H1 (cell line): ENCODE measurements around the gene CYP2E1. TPM values are rescaled to one million over a fixed set of nuclear protein-coding genes. Genes with fewer than 3 reads are reported as not detected.

Experiments
- CTCF ChIA-PET: fragments of 300-600 bp; sonication (Branson Sonifier 250); formaldehyde crosslinking; loops from one replicate; lab custom pipeline; 2021; ENCODE audit not compliant: partially characterized antibody; lab: Charles Lee
- POLR2A ChIA-PET: fragments of 300-600 bp; sonication (Branson Sonifier 250); formaldehyde crosslinking; loops from one replicate; lab custom pipeline; 2021; ENCODE audit warnings: inconsistent platforms; ENCODE audit not compliant: partially characterized antibody; lab: Charles Lee
- DNase-seq, 2 experiments: peaks; one replicate each; pipeline versions ENCODE4 v3.0.0 to v3.0.0-alpha.2; 2010 to 2022; ENCODE audit warnings: low spot score in 2 of 2, low read depth in 1 of 2, mixed read lengths in 1 of 2
- FAIRE-seq: peaks from 2 replicates; lab custom pipeline; 2011; peaks lifted over from hg19 to GRCh38; lab: Jason Lieb, UNC
- H2AFZ ChIP-seq: 2 replicates; pipeline ENCODE4 v1.8.1; 2012; ENCODE audit warnings: low read length, inconsistent platforms
- H2AK5ac ChIP-seq: 2 replicates; pipeline ENCODE4 v1.6.1; 2013; ENCODE audit warnings: low read depth, low read length
- H2BK120ac ChIP-seq: replicated peaks from 2 replicates; pipeline ENCODE3; 2013; ENCODE audit warnings: low read depth, low read length, inconsistent platforms
- H2BK12ac ChIP-seq: 2 replicates; pipeline ENCODE4 v1.6.1; 2013; ENCODE audit warnings: low read depth, low read length
- H2BK15ac ChIP-seq: 2 replicates; pipeline ENCODE4 v1.6.1; 2013; ENCODE audit warnings: low read length
- H2BK20ac ChIP-seq: 2 replicates; pipeline ENCODE4 v1.6.1; 2013; ENCODE audit warnings: low read length
- H2BK5ac ChIP-seq: 2 replicates; pipeline ENCODE4 v1.6.1; 2013; ENCODE audit warnings: low read depth, low read length
- H3K14ac ChIP-seq: 2 replicates; pipeline ENCODE4 v1.6.1; 2013; ENCODE audit warnings: inconsistent platforms; ENCODE audit not compliant: insufficient read length
- H3K18ac ChIP-seq: 2 replicates; pipeline ENCODE4 v1.6.1; 2013; ENCODE audit warnings: low read length; ENCODE audit errors: extremely low read depth
- H3K23ac ChIP-seq: 2 replicates; pipeline ENCODE4 v1.6.1; 2013; ENCODE audit warnings: inconsistent platforms; ENCODE audit not compliant: insufficient read length
- H3K23me2 ChIP-seq: 2 replicates; pipeline ENCODE4 v1.6.1; 2013; ENCODE audit warnings: low read depth, low read length
- H3K27ac ChIP-seq: 2 replicates; pipeline ENCODE4 v1.6.1; 2011; ENCODE audit warnings: low read depth, low read length, inconsistent platforms
- H3K27me3 ChIP-seq, 4 experiments: replicated peaks in 1 of 4; 1 replicate in 1 of 4; 2 replicates in 3 of 4; pipeline versions ENCODE4 v1.6.1 to v1.8.1; 2011 to 2013; ENCODE audit warnings: low read length in 3 of 4, mild to moderate bottlenecking in 3 of 4, inconsistent platforms in 2 of 4, mixed read lengths in 2 of 4, moderate library complexity in 1 of 4; ENCODE audit not compliant: control insufficient read depth in 3 of 4, insufficient read depth in 3 of 4; ENCODE audit errors: extremely low read depth in 1 of 4
- H3K36me3 ChIP-seq, 4 experiments: 2 replicates each; pipeline versions ENCODE4 v1.6.1 to v1.8.1; 2011 to 2013; ENCODE audit warnings: mild to moderate bottlenecking in 4 of 4, low read length in 3 of 4, moderate library complexity in 2 of 4, control low read depth in 1 of 4, inconsistent platforms in 1 of 4; ENCODE audit not compliant: insufficient read depth in 4 of 4, control insufficient read depth in 2 of 4
- H3K4ac ChIP-seq: replicated peaks from 2 replicates; pipeline ENCODE3; 2013; ENCODE audit warnings: low read length, low read depth, mixed read lengths, inconsistent platforms; ENCODE audit not compliant: insufficient read length
- H3K4me1 ChIP-seq, 4 experiments: replicated peaks in 1 of 4; 1 replicate in 1 of 4; 2 replicates in 3 of 4; pipeline versions ENCODE4 v1.6.1 to v1.8.1; 2011 to 2013; ENCODE audit warnings: low read length in 3 of 4, inconsistent platforms in 2 of 4, mixed read lengths in 1 of 4; ENCODE audit not compliant: insufficient read depth in 4 of 4, control insufficient read depth in 3 of 4
- H3K4me2 ChIP-seq, 2 experiments: 2 replicates each; pipeline versions ENCODE4 v1.6.1 to v1.8.1; 2011 to 2013; ENCODE audit warnings: low read depth in 2 of 2, low read length in 2 of 2, control low read depth in 1 of 2, inconsistent platforms in 1 of 2, mild to moderate bottlenecking in 1 of 2; ENCODE audit not compliant: insufficient read depth in 1 of 2
- H3K4me3 ChIP-seq, 4 experiments: fragments of 200-600, 300-600 bp in 1 of 4; sonication (generic), shearing (Covaris generic), sonication (Bioruptor Twin) in 1 of 4; 2 replicates each; pipeline versions ENCODE4 v1.5.1 to v1.8.1; 2011 to 2016; ENCODE audit warnings: low read length in 4 of 4, low read depth in 3 of 4, control low read depth in 2 of 4, inconsistent platforms in 2 of 4, mild to moderate bottlenecking in 2 of 4, mixed read lengths in 1 of 4, moderate library complexity in 1 of 4; ENCODE audit not compliant: insufficient read depth in 2 of 4; ENCODE audit errors: extremely low read depth in 1 of 4
- H3K56ac ChIP-seq: replicated peaks from 2 replicates; pipeline ENCODE3; 2013; ENCODE audit warnings: low read depth, mild to moderate bottlenecking, mixed read lengths, low read length, inconsistent platforms; ENCODE audit not compliant: insufficient read length
- H3K79me1 ChIP-seq: 2 replicates; pipeline ENCODE4 v1.6.1; 2013; ENCODE audit warnings: low read depth, low read length, control low read depth
- H3K79me2 ChIP-seq, 2 experiments: 2 replicates each; pipeline versions ENCODE4 v1.6.1 to v1.8.1; 2012 to 2013; ENCODE audit warnings: low read length in 2 of 2, mild to moderate bottlenecking in 2 of 2, inconsistent platforms in 1 of 2; ENCODE audit not compliant: insufficient read depth in 2 of 2, control insufficient read depth in 1 of 2
- H3K9ac ChIP-seq, 4 experiments: replicated peaks in 1 of 4; 1 replicate in 1 of 4; 2 replicates in 3 of 4; pipeline versions ENCODE4 v1.6.1 to v1.8.1; 2011 to 2013; ENCODE audit warnings: low read depth in 3 of 4, low read length in 3 of 4, control low read depth in 2 of 4, mild to moderate bottlenecking in 2 of 4, moderate library complexity in 2 of 4, inconsistent platforms in 1 of 4; ENCODE audit errors: extremely low read depth in 1 of 4
- H3K9me3 ChIP-seq, 2 experiments: 2 replicates each; pipeline versions ENCODE4 v1.6.1 to v1.8.1; 2012 to 2013; ENCODE audit warnings: mild to moderate bottlenecking in 2 of 2, moderate library complexity in 2 of 2, control low read depth in 1 of 2, inconsistent platforms in 1 of 2, low read depth in 1 of 2, low read length in 1 of 2, mixed read lengths in 1 of 2; ENCODE audit not compliant: insufficient read depth in 2 of 2
- H4K20me1 ChIP-seq, 2 experiments: replicated peaks in 1 of 2; 2 replicates each; pipeline versions ENCODE3 to v1.8.1; 2011 to 2013; ENCODE audit warnings: inconsistent platforms in 2 of 2, low read length in 2 of 2, mild to moderate bottlenecking in 1 of 2; ENCODE audit not compliant: insufficient read depth in 2 of 2, control insufficient read depth in 1 of 2
- H4K5ac ChIP-seq: 2 replicates; pipeline ENCODE4 v1.6.1; 2013; ENCODE audit warnings: low read length, low read depth, mixed read lengths, inconsistent platforms; ENCODE audit not compliant: insufficient read length
- H4K8ac ChIP-seq: 2 replicates; pipeline ENCODE4 v1.8.0; 2013; ENCODE audit warnings: mild to moderate bottlenecking, moderate library complexity, low read length, inconsistent platforms; ENCODE audit not compliant: insufficient read depth; ENCODE audit errors: extremely low read depth
- H4K91ac ChIP-seq: replicated peaks from 2 replicates; pipeline ENCODE3; 2013; ENCODE audit warnings: low read length, mixed read lengths, inconsistent platforms; ENCODE audit not compliant: insufficient read length
- CREB1 ChIP-seq: IDR thresholded peaks from 2 replicates; pipeline ENCODE4 v1.6.1; 2012; ENCODE audit warnings: inconsistent platforms
- HDAC6 ChIP-seq: IDR thresholded peaks from one replicate; pipeline ENCODE4 v1.7.1; 2012; ENCODE audit warnings: low read depth, mild to moderate bottlenecking, inconsistent platforms, low read length, moderate library complexity
- RFX5 ChIP-seq: IDR thresholded peaks from 2 replicates; pipeline ENCODE4 v1.6.1; 2011; ENCODE audit warnings: low read depth, low read length, improper control_type of control experiment, borderline replicate concordance
- TEAD4 ChIP-seq: IDR thresholded peaks from 2 replicates; pipeline ENCODE4 v1.6.1; 2012; ENCODE audit warnings: low read depth, low read length, inconsistent platforms, mixed read lengths
- WGBS, 2 experiments: shearing (Covaris generic) in 1 of 2; methylation state at CpG; one replicate each; pipeline versions ENCODE4 v1.1.6 to v1.1.7; 2013 to 2015; ENCODE audit warnings: low lambda C conversion rate in 2 of 2, mixed read lengths in 2 of 2, inconsistent platforms in 1 of 2, low coverage in 1 of 2, missing lambda C conversion rate in 1 of 2; ENCODE audit not compliant: insufficient replicate concordance in 2 of 2, insufficient coverage in 1 of 2, insufficient read length in 1 of 2; ENCODE audit errors: extremely low coverage in 1 of 2, missing lambda C conversion rate in 1 of 2; 5-methylcytosine and 5-hydroxymethylcytosine counted together
- polyA plus RNA-seq, 7 experiments: library from polyadenylated mRNA; depleted of rRNA in 3 of 7; stranded (reverse) in 5 of 7; unstranded in 2 of 7; fragments of >200 nt in 5 of 7; fragments of 200-250 nt in 2 of 7; gene quantifications; 1 replicate in 5 of 7; 2 replicates in 1 of 7; 4 replicates in 1 of 7; pipeline versions ENCODE4 v1.2.1 to v1.2.3, GENCODE V29; 2011 to 2013; ENCODE audit warnings: missing spikeins in 2 of 7, mixed read lengths in 2 of 7
- total RNA-seq: library from RNA; stranded (reverse); fragmentation: NEBNext Ultra II Directional; extraction: Animal tissue kit (Norgen Biotek cat#: 25700); gene quantifications from 2 replicates; pipeline ENCODE4 v1.2.1, GENCODE V29; 2021
- TF ChIP-seq, protein P1 (sequence below), 3 experiments: IDR thresholded peaks; 1 replicate in 2 of 3; 2 replicates in 1 of 3; pipeline versions ENCODE4 v1.5.1 to v1.6.1; 2011; ENCODE audit warnings: low read length in 3 of 3, mild to moderate bottlenecking in 3 of 3, inconsistent platforms in 2 of 3, low read depth in 1 of 3, moderate library complexity in 1 of 3; ENCODE audit not compliant: insufficient read depth in 1 of 3; ENCODE audit errors: control extremely low read depth in 1 of 3

The CYP2E1 gene
- total and polyA plus RNA-seq, 2 of the 8 experiments (the other 6 are each of a cell fraction or from before 2014, with no cell fraction given) = 0.11 TPM; not detected in 1

DNA sequence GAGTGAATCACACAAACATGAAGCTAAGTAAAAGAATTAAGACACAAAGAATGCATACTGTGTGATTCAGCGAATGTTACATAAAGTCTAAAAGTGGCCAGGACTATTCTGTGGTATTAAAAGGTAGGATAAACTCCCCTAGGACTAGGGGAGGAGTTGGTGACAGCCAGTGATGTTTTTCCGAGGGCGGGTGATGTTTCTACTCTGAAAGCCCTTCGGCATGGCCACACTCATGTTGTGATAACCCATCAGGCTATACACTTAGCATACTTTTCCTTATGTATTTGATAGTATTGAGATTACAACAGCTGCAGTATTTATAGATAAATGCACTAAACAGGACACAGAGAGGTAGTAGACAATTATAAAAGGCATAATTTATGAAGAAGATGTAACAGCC is 15.8 kb upstream of the CYP2E1 start:
- no peak overlapping the region for H3K14ac ChIP-seq
- 75% methylated on average over 4 of the region's 4 CpGs; no CpG with 5 or more reads in 1 of the 2 experiments for WGBS, 2 experiments
- FAIRE-seq = no peak

More for the DNA sequence above, 15.8 kb upstream of the CYP2E1 start:
- Histone ChIP-seq H4K8ac (no peak overlapping the region), H2AK5ac (no peak overlapping the region), H3K4me1 (no peaks in the 10 kb centered on the region), H2BK5ac (no peak overlapping the region), H2BK15ac (no peak overlapping the region), H3K4ac (no peak overlapping the region), H3K9me3 (peaks cover 48 to 64% of the 10 kb centered on the region in 2 experiments), H2BK20ac (no peak overlapping the region), H3K27ac (no peak overlapping the region), H2BK12ac (no peak overlapping the region), H2AFZ (no peak overlapping the region), H3K56ac (no peak overlapping the region), H3K36me3 (no peaks in the 10 kb centered on the region; a peak in 1 of 8 replicates), H3K18ac (no peak overlapping the region), H3K23me2 (no peaks in the 10 kb centered on the region), H3K79me1 (no peaks in the 10 kb centered on the region), H2BK120ac (no peak overlapping the region), H4K91ac (no peak overlapping the region), H3K4me2 (no peak overlapping the region), H3K23ac (no peak overlapping the region), H3K9ac (no peak overlapping the region), H4K5ac (no peak overlapping the region), H3K79me2 (no peaks in the 10 kb centered on the region), H3K4me3 (no peak overlapping the region), H3K27me3 (no peaks in the 10 kb centered on the region), H4K20me1 (no peaks in the 10 kb centered on the region)
- ChIA-PET CTCF (no interaction called here), POLR2A (no interaction called here)
- no peak for DNase-seq
- TF ChIP-seq, protein P1, sequence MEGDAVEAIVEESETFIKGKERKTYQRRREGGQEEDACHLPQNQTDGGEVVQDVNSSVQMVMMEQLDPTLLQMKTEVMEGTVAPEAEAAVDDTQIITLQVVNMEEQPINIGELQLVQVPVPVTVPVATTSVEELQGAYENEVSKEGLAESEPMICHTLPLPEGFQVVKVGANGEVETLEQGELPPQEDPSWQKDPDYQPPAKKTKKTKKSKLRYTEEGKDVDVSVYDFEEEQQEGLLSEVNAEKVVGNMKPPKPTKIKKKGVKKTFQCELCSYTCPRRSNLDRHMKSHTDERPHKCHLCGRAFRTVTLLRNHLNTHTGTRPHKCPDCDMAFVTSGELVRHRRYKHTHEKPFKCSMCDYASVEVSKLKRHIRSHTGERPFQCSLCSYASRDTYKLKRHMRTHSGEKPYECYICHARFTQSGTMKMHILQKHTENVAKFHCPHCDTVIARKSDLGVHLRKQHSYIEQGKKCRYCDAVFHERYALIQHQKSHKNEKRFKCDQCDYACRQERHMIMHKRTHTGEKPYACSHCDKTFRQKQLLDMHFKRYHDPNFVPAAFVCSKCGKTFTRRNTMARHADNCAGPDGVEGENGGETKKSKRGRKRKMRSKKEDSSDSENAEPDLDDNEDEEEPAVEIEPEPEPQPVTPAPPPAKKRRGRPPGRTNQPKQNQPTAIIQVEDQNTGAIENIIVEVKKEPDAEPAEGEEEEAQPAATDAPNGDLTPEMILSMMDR (IDR thresholded peaks at IDR 0.05; ENCODE audit: control extremely low read depth in 1 of 3, insufficient read depth in 1 of 3, low read depth in 1 of 3, low read length in 3 of 3) = no peak
- TF ChIP-seq CREB1 (no peak), TEAD4 (no peak), HDAC6 (no peak), RFX5 (no peak)
